Measurements from ENCODE around the gene RPA3. TPM values are rescaled to one million over a fixed set of nuclear protein-coding genes. Genes with fewer than 3 reads are reported as not detected.

RPA3 gene
- total RNA-seq, 1 experiment from 2014 or later: 87.5 TPM

GRCh38 chr7:7766671-7767070 lies 48.3 kb upstream of the RPA3 start:
- no peak overlapping the region for H3K27ac ChIP-seq (ENCODE audit: low read depth, low read length)
- BruUV-seq (replicated peaks): no TSS peak

More at GRCh38 chr7:7766671-7767070, 48.3 kb upstream of the RPA3 start:
- Histone ChIP-seq H3K4me3 (replicated peaks in 1 of 2; ENCODE audit: low read depth in 1 of 2, low read length in 2 of 2) (no peak overlapping the region), H3K79me2 (ENCODE audit: insufficient read depth, low read length) (no peaks in the 10 kb centered on the region), H3K36me3 (ENCODE audit: control insufficient read depth in 1 of 2, insufficient read depth in 2 of 2, low read length in 2 of 2) (no peaks in the 10 kb centered on the region), H3K4me1 (ENCODE audit: control insufficient read depth in 1 of 2, insufficient read depth in 2 of 2, low read length in 2 of 2) (no peaks in the 10 kb centered on the region), H3K4me2 (ENCODE audit: low read length) (no peak overlapping the region), H3K27me3 (ENCODE audit: insufficient read depth, low read length) (no peaks in the 10 kb centered on the region), H2AFZ (ENCODE audit: low read depth, low read length, poor library complexity, severe bottlenecking) (no peak overlapping the region), H3K9ac (ENCODE audit: low read length) (no peak overlapping the region), H4K20me1 (ENCODE audit: insufficient read depth) (no peaks in the 10 kb centered on the region), H3K9me3 (ENCODE audit: control insufficient read depth in 1 of 2, insufficient read depth in 1 of 2, low read depth in 1 of 2, low read length in 2 of 2) (no peaks in the 10 kb centered on the region), H3K9me2 (ENCODE audit: insufficient read depth) (no peaks in the 10 kb centered on the region)
- ChIA-PET RAD21 (ENCODE audit: low non-redundant PET in 1 of 2, low total read pairs in 2 of 2, uncharacterized antibody in 2 of 2, unreplicated experiment in 2 of 2) (no interaction called here), CTCF (no interaction called here), POLR2A (no interaction called here)
- intact Hi-C loops (cut with micrococcal nuclease): loop anchor here (10.0 kb wide), 2 partner anchors 342 to 448 kb away; no protein-coding TSS in a partner anchor
- TF ChIP-seq ZFX (IDR thresholded peaks at IDR 0.05): no peak
- no peak for TF ChIP-seq POLR2A (IDR thresholded peaks at IDR 0.05; ENCODE audit: borderline replicate concordance, extremely low read depth, insufficient read depth, insufficient read length)
- no peak for TF ChIP-seq JUND (IDR thresholded peaks at IDR 0.05)
- TF ChIP-seq CEBPB (IDR thresholded peaks at IDR 0.05; ENCODE audit: low read depth): no peak
- TF ChIP-seq FOSL1 (IDR thresholded peaks at IDR 0.05; ENCODE audit: low read depth): no peak
- TF ChIP-seq, protein P1, sequence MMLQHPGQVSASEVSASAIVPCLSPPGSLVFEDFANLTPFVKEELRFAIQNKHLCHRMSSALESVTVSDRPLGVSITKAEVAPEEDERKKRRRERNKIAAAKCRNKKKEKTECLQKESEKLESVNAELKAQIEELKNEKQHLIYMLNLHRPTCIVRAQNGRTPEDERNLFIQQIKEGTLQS (IDR thresholded peaks at IDR 0.05): no peak
- TF ChIP-seq TCF7L2 (IDR thresholded peaks at IDR 0.05; ENCODE audit: borderline replicate concordance, extremely low read depth, insufficient read depth, insufficient read length): no peak
- TF ChIP-seq, protein P2, sequence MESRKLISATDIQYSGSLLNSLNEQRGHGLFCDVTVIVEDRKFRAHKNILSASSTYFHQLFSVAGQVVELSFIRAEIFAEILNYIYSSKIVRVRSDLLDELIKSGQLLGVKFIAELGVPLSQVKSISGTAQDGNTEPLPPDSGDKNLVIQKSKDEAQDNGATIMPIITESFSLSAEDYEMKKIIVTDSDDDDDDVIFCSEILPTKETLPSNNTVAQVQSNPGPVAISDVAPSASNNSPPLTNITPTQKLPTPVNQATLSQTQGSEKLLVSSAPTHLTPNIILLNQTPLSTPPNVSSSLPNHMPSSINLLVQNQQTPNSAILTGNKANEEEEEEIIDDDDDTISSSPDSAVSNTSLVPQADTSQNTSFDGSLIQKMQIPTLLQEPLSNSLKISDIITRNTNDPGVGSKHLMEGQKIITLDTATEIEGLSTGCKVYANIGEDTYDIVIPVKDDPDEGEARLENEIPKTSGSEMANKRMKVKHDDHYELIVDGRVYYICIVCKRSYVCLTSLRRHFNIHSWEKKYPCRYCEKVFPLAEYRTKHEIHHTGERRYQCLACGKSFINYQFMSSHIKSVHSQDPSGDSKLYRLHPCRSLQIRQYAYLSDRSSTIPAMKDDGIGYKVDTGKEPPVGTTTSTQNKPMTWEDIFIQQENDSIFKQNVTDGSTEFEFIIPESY (IDR thresholded peaks at IDR 0.05; ENCODE audit: extremely low read depth, insufficient replicate concordance, low read length): no peak
- TF ChIP-seq POLR2AphosphoS5 (IDR thresholded peaks at IDR 0.05; ENCODE audit: low read depth, low read length): no peak
- no peak for TF ChIP-seq SIN3A (IDR thresholded peaks at IDR 0.05; ENCODE audit: low read depth)
- TF ChIP-seq YY1 (IDR thresholded peaks at IDR 0.05; ENCODE audit: extremely low read depth, insufficient replicate concordance, low read depth, low read length): no peak
- TF ChIP-seq, protein P3, sequence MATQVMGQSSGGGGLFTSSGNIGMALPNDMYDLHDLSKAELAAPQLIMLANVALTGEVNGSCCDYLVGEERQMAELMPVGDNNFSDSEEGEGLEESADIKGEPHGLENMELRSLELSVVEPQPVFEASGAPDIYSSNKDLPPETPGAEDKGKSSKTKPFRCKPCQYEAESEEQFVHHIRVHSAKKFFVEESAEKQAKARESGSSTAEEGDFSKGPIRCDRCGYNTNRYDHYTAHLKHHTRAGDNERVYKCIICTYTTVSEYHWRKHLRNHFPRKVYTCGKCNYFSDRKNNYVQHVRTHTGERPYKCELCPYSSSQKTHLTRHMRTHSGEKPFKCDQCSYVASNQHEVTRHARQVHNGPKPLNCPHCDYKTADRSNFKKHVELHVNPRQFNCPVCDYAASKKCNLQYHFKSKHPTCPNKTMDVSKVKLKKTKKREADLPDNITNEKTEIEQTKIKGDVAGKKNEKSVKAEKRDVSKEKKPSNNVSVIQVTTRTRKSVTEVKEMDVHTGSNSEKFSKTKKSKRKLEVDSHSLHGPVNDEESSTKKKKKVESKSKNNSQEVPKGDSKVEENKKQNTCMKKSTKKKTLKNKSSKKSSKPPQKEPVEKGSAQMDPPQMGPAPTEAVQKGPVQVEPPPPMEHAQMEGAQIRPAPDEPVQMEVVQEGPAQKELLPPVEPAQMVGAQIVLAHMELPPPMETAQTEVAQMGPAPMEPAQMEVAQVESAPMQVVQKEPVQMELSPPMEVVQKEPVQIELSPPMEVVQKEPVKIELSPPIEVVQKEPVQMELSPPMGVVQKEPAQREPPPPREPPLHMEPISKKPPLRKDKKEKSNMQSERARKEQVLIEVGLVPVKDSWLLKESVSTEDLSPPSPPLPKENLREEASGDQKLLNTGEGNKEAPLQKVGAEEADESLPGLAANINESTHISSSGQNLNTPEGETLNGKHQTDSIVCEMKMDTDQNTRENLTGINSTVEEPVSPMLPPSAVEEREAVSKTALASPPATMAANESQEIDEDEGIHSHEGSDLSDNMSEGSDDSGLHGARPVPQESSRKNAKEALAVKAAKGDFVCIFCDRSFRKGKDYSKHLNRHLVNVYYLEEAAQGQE (IDR thresholded peaks at IDR 0.05; ENCODE audit: low read depth): no peak
- TF ChIP-seq CBX3 (IDR thresholded peaks at IDR 0.05; ENCODE audit: low read depth): no peak
- DNase-seq (ENCODE audit: low read depth, low spot score) (no peak), ATAC-seq (no peak)

All from HCT116 (cell line).